Hepatocyte (in vitro differentiated cells): ENCODE data around the gene DCC. TPM values are rescaled to one million over a fixed set of nuclear protein-coding genes. Genes with fewer than 3 reads are reported as not detected.

Source experiments
- DNase-seq: peaks from one replicate; pipeline ENCODE4 v3.0.0-alpha.2; 2016; ENCODE audit warnings: low spot score
- H2AFZ ChIP-seq: fragments of 200-600 bp; sonication (generic); 2 replicates; pipeline ENCODE4 v1.6.0; 2016; ENCODE audit warnings: antibody characterized with exemption, mild to moderate bottlenecking
- H3K27ac ChIP-seq: fragments of 200-600 bp; sonication (generic); 2 replicates; pipeline ENCODE4 v1.5.1; 2016; ENCODE audit warnings: mild to moderate bottlenecking
- H3K27me3 ChIP-seq: fragments of 200-600 bp; sonication (generic); 2 replicates; pipeline ENCODE4 v1.6.1; 2016
- H3K36me3 ChIP-seq: fragments of 200-600 bp; sonication (generic); replicated peaks from 2 replicates; pipeline ENCODE4 v1.5.1; 2016; ENCODE audit warnings: low read depth; ENCODE audit not compliant: insufficient read depth
- H3K4me1 ChIP-seq: fragments of 200-600 bp; sonication (generic); 2 replicates; pipeline ENCODE4 v1.5.1; 2016; ENCODE audit warnings: mild to moderate bottlenecking, moderate library complexity; ENCODE audit not compliant: insufficient read depth
- H3K4me2 ChIP-seq: fragments of 200-600 bp; sonication (generic); 2 replicates; pipeline ENCODE4 v1.6.0; 2016
- H3K4me3 ChIP-seq: fragments of 200-600 bp; sonication (generic); 2 replicates; pipeline ENCODE4 v1.5.1; 2016; ENCODE audit warnings: mild to moderate bottlenecking
- H3K79me2 ChIP-seq: fragments of 200-600 bp; sonication (generic); 2 replicates; pipeline ENCODE4 v1.6.0; 2017; ENCODE audit warnings: mild to moderate bottlenecking
- H3K9me2 ChIP-seq: fragments of 200-600 bp; sonication (generic); replicated peaks from 2 replicates; pipeline ENCODE4 v1.6.0; 2017; ENCODE audit warnings: mild to moderate bottlenecking; ENCODE audit not compliant: insufficient read depth
- H3K9me3 ChIP-seq: fragments of 200-600 bp; sonication (generic); 2 replicates; pipeline ENCODE4 v1.5.1; 2016; ENCODE audit warnings: low read depth, mild to moderate bottlenecking
- H4K20me1 ChIP-seq: fragments of 200-600 bp; sonication (generic); 2 replicates; pipeline ENCODE4 v1.6.0; 2016; ENCODE audit warnings: mild to moderate bottlenecking; ENCODE audit not compliant: insufficient read depth, poor library complexity, severe bottlenecking
- CTCF ChIP-seq: fragments of 200-600 bp; sonication (generic); IDR thresholded peaks from 2 replicates; pipeline ENCODE4 v1.5.1; 2016; ENCODE audit warnings: antibody characterized with exemption, mild to moderate bottlenecking; ENCODE audit not compliant: poor library complexity
- EZH2 ChIP-seq: fragments of 200-600 bp; sonication (generic); IDR thresholded peaks from 2 replicates; pipeline ENCODE4 v1.6.1; 2016; ENCODE audit warnings: antibody characterized with exemption, mild to moderate bottlenecking, borderline replicate concordance
- EZH2phosphoT487 ChIP-seq: fragments of 200-600 bp; sonication (generic); IDR thresholded peaks from one replicate; pipeline ENCODE4 v1.6.1; 2018; ENCODE audit warnings: antibody characterized with exemption, mild to moderate bottlenecking, low read depth, moderate library complexity; ENCODE audit not compliant: unreplicated experiment, severe bottlenecking
- WGBS: methylation state at CpG from one replicate; pipeline ENCODE4 v1.1.6; 2016; ENCODE audit warnings: low lambda C conversion rate; ENCODE audit errors: missing lambda C conversion rate; 5-methylcytosine and 5-hydroxymethylcytosine counted together
- polyA plus RNA-seq: library from polyadenylated mRNA; unstranded; fragments of >200 nt; fragmentation: Nextera tagmentation; extraction: Ambion mirVana; gene quantifications from 2 replicates; pipeline ENCODE4 v1.2.1, GENCODE V29; 2016
- total RNA-seq: library from RNA; depleted of rRNA; stranded (reverse); fragments of >200 nt; gene quantifications from 2 replicates; pipeline ENCODE4 v1.2.3, GENCODE V29; 2014

DCC gene
- total and polyA plus RNA-seq, 2 experiments from 2014 or later: 1.0 to 3.5 TPM

- Histone ChIP-seq H3K9me2 (no peaks in the 10 kb centered on the region), H3K27me3 (no peaks in the 10 kb centered on the region), H3K36me3 (no peaks in the 10 kb centered on the region), H3K9me3 (no peaks in the 10 kb centered on the region), H2AFZ (no peak overlapping the region), H4K20me1 (no peaks in the 10 kb centered on the region), H3K4me1 (no peaks in the 10 kb centered on the region), H3K27ac (no peak overlapping the region), H3K4me3 (no peak overlapping the region), H3K4me2 (no peak overlapping the region), H3K79me2 (no peaks in the 10 kb centered on the region)
- no peak for DNase-seq
- 83% methylated on average over 6 of the region's 6 CpGs for WGBS
- TF ChIP-seq EZH2 (no peak), EZH2phosphoT487 (no peak), CTCF (no peak)
Measured at GRCh38 chr18:53070788-53071187, 730.8 kb downstream of the DCC start.

- Histone ChIP-seq H3K4me1 (no peaks in the 10 kb centered on the region), H3K4me2 (no peak overlapping the region), H3K9me3 (no peaks in the 10 kb centered on the region), H3K27me3 (no peaks in the 10 kb centered on the region), H3K4me3 (no peak overlapping the region), H3K27ac (no peak overlapping the region), H3K36me3 (no peaks in the 10 kb centered on the region), H2AFZ (no peak overlapping the region), H3K9me2 (no peaks in the 10 kb centered on the region), H4K20me1 (no peaks in the 10 kb centered on the region), H3K79me2 (no peaks in the 10 kb centered on the region)
- TF ChIP-seq EZH2phosphoT487 (no peak), EZH2 (no peak), CTCF (no peak)
- 73% methylated on average over 2 of the region's 2 CpGs for WGBS
- no peak for DNase-seq
Measured at GRCh38 chr18:53080687-53081086, 740.7 kb downstream of the DCC start.

GRCh38 chr18:53093636-53094035 lies 753.6 kb downstream of the DCC start:
- Histone ChIP-seq H3K27ac (no peak overlapping the region), H3K4me1 (no peaks in the 10 kb centered on the region), H3K4me3 (no peak overlapping the region), H3K27me3 (no peaks in the 10 kb centered on the region), H3K9me3 (no peaks in the 10 kb centered on the region), H3K79me2 (no peaks in the 10 kb centered on the region), H4K20me1 (no peaks in the 10 kb centered on the region), H3K9me2 (no peaks in the 10 kb centered on the region), H3K36me3 (no peaks in the 10 kb centered on the region), H3K4me2 (no peak overlapping the region), H2AFZ (no peak overlapping the region)
- TF ChIP-seq EZH2: no peak
- TF ChIP-seq CTCF: no peak
- no peak for TF ChIP-seq EZH2phosphoT487
- WGBS: 70% methylated on average over 5 of the region's 5 CpGs
- no peak for DNase-seq

GRCh38 chr18:53101536-53102105 lies 761.6 kb downstream of the DCC start:
- Histone ChIP-seq H2AFZ (no peak overlapping the region), H3K27ac (no peak overlapping the region), H3K4me2 (no peak overlapping the region), H3K79me2 (no peaks in the 10 kb centered on the region), H3K36me3 (no peaks in the 10 kb centered on the region), H3K27me3 (no peaks in the 10 kb centered on the region), H4K20me1 (no peaks in the 10 kb centered on the region), H3K9me2 (no peaks in the 10 kb centered on the region), H3K9me3 (no peaks in the 10 kb centered on the region), H3K4me3 (no peak overlapping the region), H3K4me1 (no peaks in the 10 kb centered on the region)
- TF ChIP-seq EZH2: no peak
- TF ChIP-seq CTCF: no peak
- no peak for TF ChIP-seq EZH2phosphoT487
- 77% methylated on average over 5 of the region's 5 CpGs for WGBS
- no peak for DNase-seq
